Sigmoid colon (tissue), 7 donors: ENCODE results near the gene ZSCAN4. TPM values are rescaled to one million over a fixed set of nuclear protein-coding genes. Genes with fewer than 3 reads are reported as not detected.

Experiments used
- DNase-seq: peaks from one replicate; pipeline ENCODE4 v3.0.0-alpha.2; 2019
- H3K27ac ChIP-seq, 4 donors: fragments of 200-600 bp; sonication (generic); one replicate each; pipeline ENCODE4 v1.5.1; 2016 to 2019; ENCODE audit warnings: mild to moderate bottlenecking in 1 of 4
- H3K27me3 ChIP-seq, 3 donors: fragments of 200-600 bp; sonication (generic); one replicate each; pipeline ENCODE4 v1.5.1; 2019; ENCODE audit warnings: mild to moderate bottlenecking in 1 of 3
- H3K36me3 ChIP-seq, 4 donors: fragments of 200-600 bp; sonication (generic); one replicate each; pipeline ENCODE4 v1.5.1; 2016 to 2019
- H3K4me1 ChIP-seq, 4 donors: fragments of 200-600 bp; sonication (generic); one replicate each; pipeline ENCODE4 v1.5.1; 2017 to 2019
- H3K4me3 ChIP-seq, 4 donors: fragments of 200-600 bp; sonication (generic); one replicate each; pipeline ENCODE4 v1.5.1; 2017 to 2019; ENCODE audit warnings: mild to moderate bottlenecking in 2 of 4, moderate library complexity in 1 of 4
- H3K9me3 ChIP-seq, 4 donors: fragments of 200-600 bp in 3 of 4; sonication (generic) in 3 of 4; one replicate each; pipeline versions ENCODE4 v1.5.1 to v1.6.1; 2013 to 2019
- EP300 ChIP-seq, 4 donors: sonication (generic); formaldehyde crosslinking; IDR thresholded peaks; one replicate each; pipeline ENCODE4 v1.6.1; 2017; ENCODE audit warnings: antibody characterized with exemption in 4 of 4
- POLR2A ChIP-seq, 2 donors: fragments of 450-650 bp; IDR thresholded peaks; one replicate each; pipeline ENCODE4 v1.6.1; 2016; ENCODE audit warnings: antibody characterized with exemption in 2 of 2, mild to moderate bottlenecking in 2 of 2, moderate library complexity in 2 of 2
- POLR2AphosphoS5 ChIP-seq, 4 donors: sonication (generic); formaldehyde crosslinking; IDR thresholded peaks; one replicate each; pipeline ENCODE4 v1.6.1; 2017; ENCODE audit warnings: antibody characterized with exemption in 4 of 4
- WGBS, 2 donors: extraction: QIAGEN DNeasy Blood & Tissue Kit; methylation state at CpG; one replicate each; pipeline ENCODE4 v1.1.7; 2013; 5-methylcytosine and 5-hydroxymethylcytosine counted together
- intact Hi-C: fragments of 100-400 bp; cut with DNase I; formaldehyde crosslinking; loops from one replicate; pipeline ENCODE4 v1.15.1; 2023
- polyA plus RNA-seq, 3 donors: library from polyadenylated mRNA; stranded (reverse); fragments of 200-250 nt; gene quantifications; one replicate each; pipeline ENCODE4 v1.2.3, GENCODE V29; 2013
- total RNA-seq, 4 donors: library from RNA; depleted of rRNA; stranded (reverse); fragments of >200 nt; gene quantifications; one replicate each; pipeline ENCODE4 v1.1.0, GENCODE V29; 2016
- TF ChIP-seq, protein P1 (sequence below), 4 experiments: fragments of 450-650 bp in 3 of 4; fragments of 200-600 bp in 1 of 4; IDR thresholded peaks; one replicate each; pipeline ENCODE4 v1.5.1; 2016 to 2019; ENCODE audit warnings: antibody characterized with exemption in 4 of 4, mild to moderate bottlenecking in 3 of 4, moderate library complexity in 2 of 4
- donor health status: healthy with polysubstance abuse.
- donor health status: Bipolar disorder and iron deficiency.
- donor health status: healthy.

ZSCAN4 gene
- total and polyA plus RNA-seq, 7 donors = 0.36 TPM; not detected in 6

GRCh38 chr19:57637379-57637778 lies 31.4 kb upstream of the ZSCAN4 start:
- H3K36me3 ChIP-seq = peaks cover 42 to 82% (median 70%) of the 10 kb centered on the region in 4 donors
- WGBS, 2 donors = 97 to 99% methylated on average over 4 of the region's 4 CpGs
- intact Hi-C loops = no loop called here

DNA sequence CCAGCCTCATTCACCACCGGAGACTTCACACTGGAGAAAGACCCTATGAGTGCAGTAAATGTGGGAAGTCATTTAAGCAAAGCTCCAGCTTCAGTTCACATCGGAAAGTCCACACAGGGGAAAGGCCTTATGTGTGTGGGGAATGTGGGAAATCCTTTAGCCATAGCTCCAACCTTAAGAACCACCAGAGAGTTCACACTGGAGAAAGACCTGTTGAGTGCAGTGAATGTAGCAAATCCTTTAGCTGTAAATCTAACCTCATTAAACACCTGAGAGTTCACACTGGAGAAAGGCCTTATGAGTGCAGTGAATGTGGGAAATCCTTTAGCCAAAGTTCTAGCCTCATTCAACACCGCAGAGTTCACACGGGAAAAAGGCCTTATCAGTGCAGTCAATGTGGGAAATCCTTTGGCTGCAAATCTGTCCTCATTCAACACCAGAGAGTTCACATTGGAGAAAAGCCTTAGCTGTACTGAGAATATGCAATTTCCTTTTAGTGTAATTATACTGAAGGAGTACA lies 27.0 kb upstream of the ZSCAN4 start:
- Histone ChIP-seq H3K9me3 (peaks cover 22 to 54% (median 42%) of the 10 kb centered on the region in 4 donors), H3K4me1 (no peaks in the 10 kb centered on the region), H3K27me3 (no peaks in the 10 kb centered on the region), H3K4me3 (no peak overlapping the region), H3K27ac (no peak overlapping the region), H3K36me3 (peaks cover 40 to 70% (median 55%) of the 10 kb centered on the region in 4 donors)
- intact Hi-C loops = no loop called here
- no peak for TF ChIP-seq POLR2AphosphoS5 (IDR thresholded peaks at IDR 0.05)
- TF ChIP-seq POLR2A (IDR thresholded peaks at IDR 0.05) = no peak
- TF ChIP-seq, protein P1, sequence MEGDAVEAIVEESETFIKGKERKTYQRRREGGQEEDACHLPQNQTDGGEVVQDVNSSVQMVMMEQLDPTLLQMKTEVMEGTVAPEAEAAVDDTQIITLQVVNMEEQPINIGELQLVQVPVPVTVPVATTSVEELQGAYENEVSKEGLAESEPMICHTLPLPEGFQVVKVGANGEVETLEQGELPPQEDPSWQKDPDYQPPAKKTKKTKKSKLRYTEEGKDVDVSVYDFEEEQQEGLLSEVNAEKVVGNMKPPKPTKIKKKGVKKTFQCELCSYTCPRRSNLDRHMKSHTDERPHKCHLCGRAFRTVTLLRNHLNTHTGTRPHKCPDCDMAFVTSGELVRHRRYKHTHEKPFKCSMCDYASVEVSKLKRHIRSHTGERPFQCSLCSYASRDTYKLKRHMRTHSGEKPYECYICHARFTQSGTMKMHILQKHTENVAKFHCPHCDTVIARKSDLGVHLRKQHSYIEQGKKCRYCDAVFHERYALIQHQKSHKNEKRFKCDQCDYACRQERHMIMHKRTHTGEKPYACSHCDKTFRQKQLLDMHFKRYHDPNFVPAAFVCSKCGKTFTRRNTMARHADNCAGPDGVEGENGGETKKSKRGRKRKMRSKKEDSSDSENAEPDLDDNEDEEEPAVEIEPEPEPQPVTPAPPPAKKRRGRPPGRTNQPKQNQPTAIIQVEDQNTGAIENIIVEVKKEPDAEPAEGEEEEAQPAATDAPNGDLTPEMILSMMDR (IDR thresholded peaks at IDR 0.05) = no peak
- TF ChIP-seq EP300 (IDR thresholded peaks at IDR 0.05) = no peak
- 96 to 98% methylated on average over 4 of the region's 4 CpGs for WGBS, 2 donors
- DNase-seq = no peak

More at GRCh38 chr19:57637379-57637778, 31.4 kb upstream of the ZSCAN4 start:
- Histone ChIP-seq H3K4me1 (peaks cover 0 to 18% (median 10%) of the 10 kb centered on the region in 4 donors), H3K27ac (no peak overlapping the region), H3K4me3 (no peak overlapping the region), H3K27me3 (no peaks in the 10 kb centered on the region), H3K9me3 (peaks cover 25 to 49% (median 36%) of the 10 kb centered on the region in 4 donors)
- no peak for DNase-seq
- TF ChIP-seq EP300 (IDR thresholded peaks at IDR 0.05) = no peak
- TF ChIP-seq, protein P1 (IDR thresholded peaks at IDR 0.05) = no peak
- TF ChIP-seq POLR2AphosphoS5 (IDR thresholded peaks at IDR 0.05) = no peak
- no peak for TF ChIP-seq POLR2A (IDR thresholded peaks at IDR 0.05)

DNA sequence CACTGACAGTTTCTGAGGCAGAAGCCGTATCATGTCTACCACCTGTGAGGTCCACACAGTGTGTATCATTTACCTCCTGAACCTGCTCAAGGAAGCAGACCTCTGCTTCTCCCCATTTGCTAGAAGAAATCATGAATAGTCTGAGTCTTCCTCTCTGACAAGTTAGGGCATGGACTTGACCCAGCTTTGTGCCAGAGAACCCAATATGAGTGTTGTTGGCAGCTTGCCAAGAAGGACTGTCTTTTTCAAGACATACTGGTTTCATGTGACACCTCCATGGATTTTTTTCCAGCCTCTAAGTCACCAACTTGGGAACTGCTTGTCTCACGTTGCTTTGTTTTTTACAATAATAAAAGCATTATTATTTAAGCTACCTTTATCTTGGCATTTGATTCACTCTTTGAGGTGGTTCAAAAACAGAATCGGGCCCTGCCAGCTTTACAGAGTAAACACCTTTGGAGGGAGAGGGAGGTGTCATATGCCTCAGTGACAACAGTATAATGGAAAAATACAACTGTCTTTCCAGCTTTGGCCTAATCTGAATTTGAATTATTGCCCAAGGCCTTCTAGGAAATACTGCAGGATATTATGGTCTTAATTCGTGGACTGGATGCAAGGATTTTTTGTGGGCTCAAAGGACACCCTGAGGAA lies 26.2 kb upstream of the ZSCAN4 start:
- H3K4me3 ChIP-seq = no peak overlapping the region
- intact Hi-C loops = no loop called here
- H3K36me3 ChIP-seq = peaks cover 40 to 62% (median 47%) of the 10 kb centered on the region in 4 donors
- no peak for DNase-seq
- no peaks in the 10 kb centered on the region for H3K27me3 ChIP-seq
- no peak for TF ChIP-seq POLR2AphosphoS5 (IDR thresholded peaks at IDR 0.05)
- TF ChIP-seq EP300 (IDR thresholded peaks at IDR 0.05) = no peak
- no peak for TF ChIP-seq POLR2A (IDR thresholded peaks at IDR 0.05)
- TF ChIP-seq, protein P1 (IDR thresholded peaks at IDR 0.05) = no peak
- H3K9me3 ChIP-seq = peaks cover 18 to 51% (median 35%) of the 10 kb centered on the region in 4 donors
- H3K4me1 ChIP-seq = no peaks in the 10 kb centered on the region
- WGBS, 2 donors = 94 to 95% methylated on average over 4 of the region's 4 CpGs
- H3K27ac ChIP-seq = no peak overlapping the region

DNA sequence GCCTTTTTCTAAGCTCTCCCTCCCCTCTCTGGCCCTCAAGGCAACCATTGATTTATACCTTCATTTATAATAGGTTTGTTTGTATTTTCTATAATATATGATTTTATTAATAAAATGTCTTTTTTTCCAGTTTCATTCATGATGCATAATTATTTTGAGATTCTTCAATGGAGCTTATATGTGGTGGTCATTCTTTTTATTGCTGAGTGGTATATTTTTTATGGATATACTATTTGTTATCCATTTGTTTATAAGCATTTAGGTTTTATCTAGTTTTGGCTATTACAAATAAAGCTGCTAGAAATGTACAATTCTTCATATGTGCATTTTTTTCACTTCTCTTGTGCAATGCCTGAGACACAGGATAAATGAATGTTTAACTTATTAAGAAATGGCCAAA lies 25.0 kb upstream of the ZSCAN4 start:
- H3K36me3 ChIP-seq = peaks cover 35 to 50% (median 39%) of the 10 kb centered on the region in 4 donors
- H3K27ac ChIP-seq = no peak overlapping the region
- TF ChIP-seq POLR2A (IDR thresholded peaks at IDR 0.05) (no peak), POLR2AphosphoS5 (IDR thresholded peaks at IDR 0.05) (no peak), EP300 (IDR thresholded peaks at IDR 0.05) (no peak)
- TF ChIP-seq, protein P1 (IDR thresholded peaks at IDR 0.05) = no peak
- no peaks in the 10 kb centered on the region for H3K4me1 ChIP-seq
- peaks cover 18 to 50% (median 26%) of the 10 kb centered on the region in 4 donors for H3K9me3 ChIP-seq
- no peaks in the 10 kb centered on the region for H3K27me3 ChIP-seq
- no peak for DNase-seq
- no peak overlapping the region for H3K4me3 ChIP-seq
- intact Hi-C loops = no loop called here
